ENCODE results near the gene USP32. TPM values are rescaled to one million over a fixed set of nuclear protein-coding genes. Genes with fewer than 3 reads are reported as not detected.

The USP32 gene
- total RNA-seq, 2 experiments from 2014 or later: 31.7 to 34.0 TPM

DNA sequence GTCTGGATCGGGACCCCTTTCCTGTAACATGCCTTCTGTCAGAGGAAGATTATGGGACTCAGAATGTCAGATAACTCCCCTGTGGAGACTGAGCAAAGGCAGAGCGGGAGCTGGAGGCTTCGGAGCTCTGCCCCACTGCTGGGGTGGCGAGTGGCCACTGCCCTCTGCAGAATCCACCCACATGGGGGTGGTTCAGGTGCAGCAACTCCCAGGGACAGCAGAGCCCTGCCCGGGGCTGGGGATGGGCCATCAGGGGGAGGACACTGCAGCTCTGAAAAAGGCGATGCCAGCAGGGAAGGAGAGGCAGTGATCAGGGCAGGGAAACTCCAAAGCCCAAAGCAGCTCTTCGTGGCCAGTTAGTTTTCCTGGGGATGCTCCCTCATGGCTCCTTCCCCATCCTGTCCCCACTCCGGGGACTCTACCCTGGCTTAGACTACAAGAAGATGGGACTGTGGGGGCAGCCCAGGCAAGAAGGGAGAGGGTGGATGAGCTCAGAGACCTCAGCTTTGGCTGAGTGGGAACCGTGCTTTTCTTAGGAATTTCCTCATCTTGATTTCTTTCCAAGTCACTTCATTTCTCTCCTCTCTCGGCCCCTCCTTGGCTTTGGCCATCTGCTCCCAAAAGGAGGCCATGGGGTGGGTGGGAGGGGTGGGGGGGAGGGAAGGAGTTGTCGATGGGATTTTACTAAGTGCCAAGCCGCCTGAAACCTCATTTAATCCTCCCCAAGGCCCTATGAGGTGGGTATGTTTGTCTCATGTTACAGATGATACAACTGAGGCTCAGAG, 238.1 kb downstream of the USP32 start:
- Mint-ChIP-seq H3K27ac (no peak overlapping the region), H3K4me3 (no peak overlapping the region), H3K4me1 (peaks cover 15% of the 10 kb centered on the region), H3K36me3 (ENCODE audit: low read depth) (no peaks in the 10 kb centered on the region), H3K27me3 (peaks cover 40% of the 10 kb centered on the region), H3K9me3 (no peaks in the 10 kb centered on the region)
- POLR2A ChIA-PET: no interaction called here
- CTCF ChIA-PET: no interaction called here
- DNase-seq: no peak

GRCh38 chr17:60151355-60151754, 240.6 kb downstream of the USP32 start:
- no peak overlapping the region for H3K4me3 Mint-ChIP-seq

DNA sequence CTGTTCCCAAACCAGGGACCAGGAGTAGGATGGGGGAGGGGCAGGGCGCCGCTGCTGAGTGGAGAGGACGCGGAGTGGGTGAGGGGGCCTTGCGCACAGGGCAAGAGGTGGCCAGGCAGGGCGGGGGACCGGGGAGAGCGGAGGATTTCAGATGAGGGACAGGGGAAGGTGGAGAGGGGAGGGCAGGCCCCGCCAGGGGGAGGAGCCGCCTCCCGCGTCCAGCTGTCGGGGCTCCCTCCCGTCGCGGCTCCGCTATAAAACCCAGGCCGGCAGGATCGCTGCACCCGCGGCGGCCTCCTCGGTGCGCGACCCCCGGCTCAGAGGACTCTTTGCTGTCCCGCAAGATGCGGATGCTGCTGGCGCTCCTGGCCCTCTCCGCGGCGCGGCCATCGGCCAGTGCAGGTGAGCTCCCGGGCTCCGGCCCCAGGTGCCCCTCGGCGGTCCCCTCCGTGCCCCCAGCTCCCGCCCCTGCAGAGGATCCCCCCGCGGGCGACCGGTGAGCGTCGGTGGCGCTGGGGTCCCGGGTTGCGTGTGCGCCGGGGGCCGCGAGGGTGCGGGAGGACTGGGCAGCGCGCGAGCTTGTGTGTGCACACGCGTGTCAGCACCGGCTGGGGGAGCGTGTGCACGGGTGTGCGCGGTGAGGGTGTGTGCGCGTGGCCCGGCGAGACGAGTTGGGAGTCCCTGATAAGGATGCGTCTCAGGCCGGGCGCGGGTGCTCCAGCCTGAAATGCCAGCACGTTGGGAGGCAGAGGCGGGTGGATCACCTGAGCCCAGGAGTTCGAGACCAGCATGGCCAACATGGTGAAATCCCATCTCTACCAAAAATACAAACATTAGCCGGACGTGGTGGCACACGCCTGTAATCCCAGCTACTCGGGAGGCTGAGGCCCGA, 242.0 kb downstream of the USP32 start, which contains the start of gene CA4:
Gene CA4 (plus strand): TSS at position 283 of the 892 bp plus-strand sequence. CDS start 62 bp downstream, at position 345.
- Mint-ChIP-seq H3K4me1 (peaks cover 15% of the 10 kb centered on the region), H3K9me3 (no peaks in the 10 kb centered on the region), H3K27me3 (peaks cover 74% of the 10 kb centered on the region), H3K36me3 (ENCODE audit: low read depth) (no peaks in the 10 kb centered on the region), H3K27ac (peak within 1 kb of the TSS; percentile 36), H3K4me3 (peak within 1 kb of the TSS; percentile 38)
- DNase-seq: no peak
- POLR2A ChIA-PET: interaction anchor here (0.6 kb wide), 1 partner anchor 23 kb away, joined by 3 read pairs; no protein-coding TSS in a partner anchor
- CTCF ChIA-PET: interaction anchor here (1.9 kb wide), 1 partner anchor 9 kb away, joined by 12 read pairs; no protein-coding TSS in a partner anchor

More at GRCh38 chr17:60151355-60151754, 240.6 kb downstream of the USP32 start:
- H3K36me3 Mint-ChIP-seq (ENCODE audit: low read depth): no peaks in the 10 kb centered on the region
- no peak overlapping the region for H3K27ac Mint-ChIP-seq
- peaks cover 62% of the 10 kb centered on the region for H3K27me3 Mint-ChIP-seq
- H3K9me3 Mint-ChIP-seq: no peaks in the 10 kb centered on the region
- peaks cover 15% of the 10 kb centered on the region for H3K4me1 Mint-ChIP-seq
- ChIA-PET CTCF (interaction anchor here (0.5 to 1.9 kb wide), 4 partner anchors 8 to 320 kb away, joined by 3 to 12 read pairs (median 4); no protein-coding TSS in a partner anchor), POLR2A (no interaction called here)
- DNase-seq: peak; percentile 28

GRCh38 chr17:60148373-60148772, 243.6 kb downstream of the USP32 start:
- Mint-ChIP-seq H3K36me3 (ENCODE audit: low read depth) (no peaks in the 10 kb centered on the region), H3K4me3 (no peak overlapping the region), H3K27ac (no peak overlapping the region), H3K4me1 (peaks cover 22% of the 10 kb centered on the region), H3K9me3 (no peaks in the 10 kb centered on the region), H3K27me3 (peaks cover 87% of the 10 kb centered on the region)
- CTCF ChIA-PET: interaction anchor here (0.9 kb wide), 1 partner anchor 8 kb away, joined by 3 read pairs; no protein-coding TSS in a partner anchor
- DNase-seq: no peak
- POLR2A ChIA-PET: no interaction called here

DNA sequence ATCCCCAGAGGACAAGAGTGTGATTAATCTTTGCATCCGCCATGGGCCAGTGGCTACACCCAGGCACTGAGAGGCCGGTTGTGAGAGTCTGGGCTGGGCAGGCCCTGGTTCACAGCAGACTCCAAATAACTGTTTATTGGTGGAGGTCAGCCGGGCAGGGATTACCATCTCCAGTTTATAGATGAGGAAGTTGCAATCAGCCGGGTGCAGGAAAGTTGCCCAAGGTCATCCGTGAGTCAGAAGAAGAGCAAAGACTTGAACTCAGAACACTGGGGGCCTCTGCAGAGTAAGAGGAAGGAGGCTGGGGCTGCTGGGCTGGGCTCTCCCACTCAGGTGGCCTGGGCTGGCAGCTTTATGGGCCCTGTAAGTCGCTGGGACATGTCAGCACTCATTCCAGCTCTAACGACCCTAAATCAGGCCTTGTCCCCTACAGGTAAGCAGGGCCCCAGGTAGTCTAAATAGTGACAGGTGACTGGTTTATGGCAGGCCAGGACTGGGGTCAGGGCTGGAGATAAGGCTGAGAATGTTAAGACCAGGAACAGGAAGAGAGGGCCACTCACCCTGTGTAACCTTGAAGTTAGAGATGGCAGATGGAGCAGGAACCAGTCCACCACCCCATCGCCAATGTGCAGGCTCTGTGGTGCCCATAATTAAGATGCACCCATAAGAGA, 244.2 kb downstream of the USP32 start:
- H3K4me1 Mint-ChIP-seq: peaks cover 29% of the 10 kb centered on the region
- no peak for DNase-seq
- no peaks in the 10 kb centered on the region for H3K36me3 Mint-ChIP-seq (ENCODE audit: low read depth)
- H3K9me3 Mint-ChIP-seq: no peaks in the 10 kb centered on the region
- no peak overlapping the region for H3K4me3 Mint-ChIP-seq
- peaks cover 90% of the 10 kb centered on the region for H3K27me3 Mint-ChIP-seq
- no peak overlapping the region for H3K27ac Mint-ChIP-seq
- ChIA-PET CTCF (interaction anchor here (1.2 kb wide), 1 partner anchor 31 kb away, joined by 3 read pairs; no protein-coding TSS in a partner anchor), POLR2A (no interaction called here)

DNA sequence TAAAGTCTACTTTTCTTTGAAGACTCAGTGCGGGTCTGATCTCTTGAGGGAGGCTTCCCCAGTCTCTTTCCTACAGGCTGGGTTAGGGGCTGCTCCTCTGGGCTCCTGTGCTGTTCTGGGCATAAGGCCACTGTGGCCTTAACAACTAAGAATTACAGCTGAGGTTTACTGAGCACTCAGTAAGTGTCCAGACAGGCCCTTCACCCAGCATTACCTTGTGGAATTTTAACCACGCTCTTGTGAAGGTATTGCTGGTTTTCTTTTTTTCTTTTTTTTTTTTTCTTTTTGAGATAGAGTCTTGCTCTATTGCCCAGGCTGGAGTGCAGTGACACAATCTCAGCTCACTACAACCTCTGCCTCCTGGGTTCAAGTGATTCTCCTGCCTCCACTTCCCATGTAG, 245.7 kb downstream of the USP32 start:
- Mint-ChIP-seq H3K27me3 (peaks cover 90% of the 10 kb centered on the region), H3K9me3 (no peaks in the 10 kb centered on the region), H3K4me3 (no peak overlapping the region), H3K36me3 (ENCODE audit: low read depth) (no peaks in the 10 kb centered on the region), H3K27ac (no peak overlapping the region), H3K4me1 (peaks cover 31% of the 10 kb centered on the region)
- ChIA-PET POLR2A (no interaction called here), CTCF (interaction anchor here (0.5 to 0.9 kb wide), 2 partner anchors 126 to 506 kb away, joined by 3 to 5 read pairs; no protein-coding TSS in a partner anchor)
- no peak for DNase-seq

DNA sequence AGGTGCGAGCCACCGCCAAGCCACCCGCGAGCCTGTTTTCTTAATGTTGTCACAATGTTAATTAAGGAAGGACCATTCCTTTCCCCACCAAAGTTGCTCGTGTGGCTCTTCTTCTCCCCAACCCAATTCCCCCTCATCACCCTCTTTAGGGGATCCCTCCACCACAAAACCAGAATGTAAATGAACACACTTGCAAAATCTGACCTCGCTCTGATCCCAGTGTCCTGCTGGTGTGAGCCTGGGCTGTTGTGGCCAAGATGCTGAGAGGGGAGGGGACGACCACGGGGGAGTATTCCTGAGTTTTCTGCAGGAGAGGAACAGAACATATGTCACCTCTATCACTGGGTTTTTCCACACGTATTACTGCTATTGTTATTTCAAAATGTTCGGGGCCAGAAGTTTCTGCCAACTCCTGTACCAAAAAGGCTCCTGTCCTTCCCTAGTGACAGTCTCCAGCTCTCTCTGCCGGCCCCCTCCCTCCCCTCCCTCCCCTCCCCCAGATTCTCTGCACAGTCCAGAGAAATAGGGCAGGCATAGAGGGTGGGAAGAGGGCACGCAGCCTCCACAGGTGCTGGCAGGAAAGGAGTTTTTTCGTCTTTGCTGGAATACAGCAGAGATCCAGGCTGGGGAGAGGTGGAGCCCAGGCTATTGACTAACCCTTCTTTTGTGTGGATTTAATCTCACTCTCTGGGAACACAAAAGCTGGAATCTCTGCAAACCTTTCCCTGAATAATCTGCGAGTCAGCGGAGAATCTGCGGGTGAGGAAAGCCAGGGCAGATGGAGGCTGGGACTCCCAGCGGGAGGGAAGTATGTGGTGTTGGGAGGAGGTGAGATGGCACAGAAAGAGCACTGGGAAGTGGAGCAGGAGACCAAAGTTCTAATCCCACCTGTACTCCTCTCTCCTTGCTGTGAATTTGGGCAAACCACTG, 246.7 kb downstream of the USP32 start:
- Mint-ChIP-seq H3K27ac (no peak overlapping the region), H3K4me1 (peaks cover 24% of the 10 kb centered on the region), H3K9me3 (no peaks in the 10 kb centered on the region), H3K27me3 (peaks cover 90% of the 10 kb centered on the region), H3K4me3 (no peak overlapping the region), H3K36me3 (ENCODE audit: low read depth) (no peaks in the 10 kb centered on the region)
- ChIA-PET POLR2A (no interaction called here), CTCF (interaction anchor here (0.9 kb wide), 1 partner anchor 127 kb away, joined by 5 read pairs; no protein-coding TSS in a partner anchor)
- no peak for DNase-seq

DNA sequence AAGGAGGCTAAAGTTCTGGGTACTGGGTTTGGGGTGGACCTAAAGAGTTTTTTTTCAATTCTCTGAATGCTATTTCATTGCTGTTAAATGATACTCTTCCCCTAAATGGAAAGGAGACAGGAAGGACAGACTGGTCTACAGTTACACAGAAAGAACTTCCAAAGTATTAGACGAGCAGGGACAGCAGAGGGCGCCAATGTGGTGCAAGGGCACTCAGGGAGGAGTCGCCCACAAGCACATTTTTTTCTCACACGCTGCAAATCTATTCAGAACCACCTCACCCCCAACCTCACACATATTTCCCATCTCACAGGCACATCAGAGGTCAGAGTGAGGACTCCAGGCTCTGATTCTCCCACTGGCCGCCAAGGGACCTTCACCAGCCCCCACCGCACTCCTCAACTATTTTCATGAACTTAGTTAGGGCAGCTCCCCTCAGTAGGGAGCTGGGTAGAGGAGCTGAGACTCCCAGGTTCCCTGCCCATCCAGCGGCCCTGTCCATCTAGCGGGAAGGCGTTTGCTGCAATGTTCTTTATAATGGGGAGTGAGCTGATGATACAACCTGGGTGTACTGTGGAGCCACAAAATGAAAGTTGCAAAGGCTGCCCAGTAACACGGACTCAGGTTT, 248.9 kb downstream of the USP32 start:
- peak; percentile 88 for DNase-seq
- Mint-ChIP-seq H3K4me3 (no peak overlapping the region), H3K27ac (no peak overlapping the region), H3K36me3 (ENCODE audit: low read depth) (no peaks in the 10 kb centered on the region), H3K9me3 (no peaks in the 10 kb centered on the region), H3K27me3 (peaks cover 92% of the 10 kb centered on the region), H3K4me1 (peaks cover 26% of the 10 kb centered on the region)
- ChIA-PET POLR2A (no interaction called here), CTCF (interaction anchor here (0.6 to 1.4 kb wide), 5 partner anchors 9 to 1462 kb away, joined by 3 to 9 read pairs (median 3); no protein-coding TSS in a partner anchor)

DNA sequence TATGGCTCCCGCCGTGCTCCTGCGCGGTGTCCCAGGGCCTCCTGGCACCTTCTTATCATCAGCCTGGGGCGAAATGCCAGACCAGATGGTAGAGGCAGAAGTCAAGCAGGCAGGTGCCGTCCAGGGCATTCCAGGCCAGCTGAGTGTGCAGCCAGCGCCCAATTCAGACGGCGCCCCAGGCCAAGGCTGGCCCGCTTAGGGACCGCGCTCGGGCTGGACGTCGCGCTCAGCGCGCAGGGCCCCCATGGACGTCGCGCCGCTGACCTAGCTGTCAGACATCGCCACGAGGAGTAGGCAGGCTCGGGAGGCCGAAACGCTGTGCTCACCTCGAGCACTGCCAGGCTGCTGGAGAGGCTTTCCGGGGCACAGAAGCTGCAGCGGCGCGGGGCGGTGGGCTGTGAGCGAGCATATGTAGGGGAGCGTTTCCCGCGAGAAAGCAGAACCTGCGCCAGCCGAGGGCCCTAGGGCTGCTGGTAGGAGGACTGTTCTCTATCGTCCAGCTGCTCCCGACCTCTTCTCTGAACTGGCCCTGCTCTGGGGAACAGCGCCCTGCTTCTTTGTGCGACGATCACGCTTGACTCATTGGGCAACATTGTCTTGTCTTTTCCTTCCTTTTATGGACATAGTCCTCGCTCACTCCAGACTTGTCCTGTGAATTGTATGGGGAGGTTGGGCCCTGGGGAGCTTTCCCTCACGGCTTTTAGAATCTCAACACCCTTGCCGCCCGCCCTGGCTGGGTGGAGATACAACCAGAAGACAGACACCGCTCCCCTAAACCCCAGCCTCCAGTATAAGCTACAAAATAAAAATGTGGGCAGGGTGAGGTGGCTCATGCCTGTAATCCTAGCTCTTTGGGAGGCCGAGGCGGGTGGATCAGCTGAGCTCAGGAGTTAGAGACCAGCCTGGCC, 250.6 kb downstream of the USP32 start:
- POLR2A ChIA-PET: interaction anchor here (0.6 kb wide), 2 partner anchors 460 to 503 kb away, joined by 3 read pairs; no protein-coding TSS in a partner anchor
- DNase-seq: no peak
- peaks cover 86% of the 10 kb centered on the region for H3K27me3 Mint-ChIP-seq
- H3K4me1 Mint-ChIP-seq: peaks cover 26% of the 10 kb centered on the region
- H3K9me3 Mint-ChIP-seq: no peaks in the 10 kb centered on the region
- no peak overlapping the region for H3K4me3 Mint-ChIP-seq
- H3K36me3 Mint-ChIP-seq (ENCODE audit: low read depth): no peaks in the 10 kb centered on the region
- CTCF ChIA-PET: interaction anchor here (0.5 to 3.2 kb wide), 7 partner anchors 10 to 1482 kb away, joined by 3 to 12 read pairs (median 3); no protein-coding TSS in a partner anchor
- no peak overlapping the region for H3K27ac Mint-ChIP-seq

GRCh38 chr17:60139438-60140285, 252.3 kb downstream of the USP32 start:
- peaks cover 73% of the 10 kb centered on the region for H3K27me3 Mint-ChIP-seq
- peak; percentile 75 for DNase-seq
- CTCF ChIA-PET: interaction anchor here (0.6 to 3.2 kb wide), 5 partner anchors 9 to 233 kb away, joined by 3 to 12 read pairs (median 3); no protein-coding TSS in a partner anchor
- H3K36me3 Mint-ChIP-seq (ENCODE audit: low read depth): peaks cover 1% of the 10 kb centered on the region
- H3K27ac Mint-ChIP-seq: no peak overlapping the region
- POLR2A ChIA-PET: no interaction called here
- H3K9me3 Mint-ChIP-seq: peaks cover 4% of the 10 kb centered on the region
- H3K4me3 Mint-ChIP-seq: no peak overlapping the region
- peaks cover 36% of the 10 kb centered on the region for H3K4me1 Mint-ChIP-seq

Data from activated CD4-positive, alpha-beta T cell treated with anti-CD3 and anti-CD28 coated beads, Interleukin-2, amount 10 ng/mL, durations not matched to agents 7 days and 5 days (primary cell).